H9 (cell line): ENCODE data around the gene UVSSA. TPM values are rescaled to one million over a fixed set of nuclear protein-coding genes. Genes with fewer than 3 reads are reported as not detected.
A peak's percentile ranks its signal among the peaks of the same experiment; 100 is the strongest.

ENCODE experiments used
- DNase-seq: peaks from one replicate; pipeline ENCODE4 v3.0.0-alpha.2; 2017
- H2AFZ ChIP-seq: one replicate; pipeline ENCODE4 v1.6.1; 2013; ENCODE audit warnings: mild to moderate bottlenecking, low read length, control low read depth, moderate library complexity
- H2AK5ac ChIP-seq: 2 replicates; pipeline ENCODE4 v1.6.1; 2013; ENCODE audit warnings: low read length, control low read depth, mixed read lengths; ENCODE audit not compliant: insufficient read length
- H2BK120ac ChIP-seq: one replicate; pipeline ENCODE4 v1.6.1; 2013; ENCODE audit warnings: low read depth, mild to moderate bottlenecking, low read length, control low read depth, inconsistent platforms; ENCODE audit not compliant: poor library complexity, severe bottlenecking
- H2BK12ac ChIP-seq: 2 replicates; pipeline ENCODE4 v1.6.1; 2013; ENCODE audit warnings: low read length, control low read depth, mixed read lengths, low read depth; ENCODE audit not compliant: insufficient read length
- H2BK15ac ChIP-seq: 2 replicates; pipeline ENCODE4 v1.6.1; 2013; ENCODE audit warnings: low read depth, low read length, control low read depth
- H2BK20ac ChIP-seq: one replicate; pipeline ENCODE4 v1.6.1; 2013; ENCODE audit warnings: low read depth, mild to moderate bottlenecking, low read length, control low read depth, inconsistent platforms; ENCODE audit not compliant: poor library complexity, severe bottlenecking
- H2BK5ac ChIP-seq: 2 replicates; pipeline ENCODE4 v1.6.1; 2013; ENCODE audit warnings: low read length, control low read depth, mixed read lengths; ENCODE audit not compliant: insufficient read length
- H3K14ac ChIP-seq: 2 replicates; pipeline ENCODE4 v1.6.1; 2013; ENCODE audit warnings: low read length, control low read depth; ENCODE audit not compliant: insufficient read depth
- H3K18ac ChIP-seq: 2 replicates; pipeline ENCODE4 v1.6.1; 2013; ENCODE audit warnings: low read depth, mild to moderate bottlenecking, mixed read lengths, low read length, control low read depth; ENCODE audit not compliant: insufficient read length
- H3K23ac ChIP-seq: 2 replicates; pipeline ENCODE4 v1.6.1; 2013; ENCODE audit warnings: low read length, control low read depth, mixed read lengths, low read depth; ENCODE audit not compliant: insufficient read length
- H3K23me2 ChIP-seq: 2 replicates; pipeline ENCODE4 v1.6.1; 2013; ENCODE audit warnings: low read depth, mild to moderate bottlenecking, mixed read lengths, low read length, control low read depth; ENCODE audit not compliant: insufficient read length, poor library complexity, severe bottlenecking
- H3K27ac ChIP-seq: 2 replicates; pipeline ENCODE4 v1.5.1; 2013; ENCODE audit warnings: low read length, control low read depth, mixed read lengths, low read depth; ENCODE audit not compliant: insufficient read length
- H3K27me3 ChIP-seq: 2 replicates; pipeline ENCODE4 v1.6.1; 2013; ENCODE audit warnings: low read length, control low read depth, inconsistent platforms; ENCODE audit not compliant: insufficient read depth
- H3K4ac ChIP-seq: 2 replicates; pipeline ENCODE4 v1.6.1; 2013; ENCODE audit warnings: low read depth, mild to moderate bottlenecking, control low read depth, inconsistent platforms, low read length, moderate library complexity
- H3K4me1 ChIP-seq: 2 replicates; pipeline ENCODE4 v1.6.1; 2013; ENCODE audit warnings: low read length, control low read depth, inconsistent platforms; ENCODE audit not compliant: insufficient read depth
- H3K4me2 ChIP-seq: 2 replicates; pipeline ENCODE4 v1.6.1; 2013; ENCODE audit warnings: low read length, control low read depth, mixed read lengths; ENCODE audit not compliant: insufficient read length, insufficient read depth
- H3K56ac ChIP-seq: 2 replicates; pipeline ENCODE4 v1.6.1; 2013; ENCODE audit warnings: low read depth, mild to moderate bottlenecking, mixed read lengths, low read length, control low read depth; ENCODE audit not compliant: insufficient read length
- H3K79me1 ChIP-seq: 2 replicates; pipeline ENCODE4 v1.6.1; 2013; ENCODE audit warnings: low read depth, mild to moderate bottlenecking, moderate library complexity, low read length, control low read depth, inconsistent platforms; ENCODE audit not compliant: insufficient read depth, poor library complexity, severe bottlenecking
- H3K79me2 ChIP-seq: 2 replicates; pipeline ENCODE4 v1.6.1; 2013; ENCODE audit warnings: low read length, control low read depth, inconsistent platforms; ENCODE audit not compliant: insufficient read depth
- H3K9ac ChIP-seq: 2 replicates; pipeline ENCODE4 v1.6.1; 2013; ENCODE audit warnings: low read length, control low read depth, mixed read lengths; ENCODE audit not compliant: insufficient read length; ENCODE audit errors: extremely low read depth
- H3K9me3 ChIP-seq: one replicate; pipeline ENCODE4 v1.6.1; 2013; ENCODE audit warnings: low read depth, low read length, inconsistent platforms; ENCODE audit not compliant: control insufficient read depth
- H3T11ph ChIP-seq: one replicate; pipeline ENCODE4 v1.6.1; 2013; ENCODE audit warnings: mild to moderate bottlenecking, low read length, control low read depth, inconsistent platforms
- H4K20me1 ChIP-seq: one replicate; pipeline ENCODE4 v1.6.1; 2013; ENCODE audit not compliant: control insufficient read depth, insufficient read length, insufficient read depth
- H4K5ac ChIP-seq: 2 replicates; pipeline ENCODE4 v1.6.1; 2013; ENCODE audit warnings: low read depth, mild to moderate bottlenecking, mixed read lengths, low read length, control low read depth; ENCODE audit not compliant: insufficient read length
- H4K8ac ChIP-seq: replicated peaks from 2 replicates; pipeline ENCODE4 v1.6.1; 2013; ENCODE audit warnings: low read length, control low read depth, mixed read lengths, low read depth; ENCODE audit not compliant: insufficient read length
- H4K91ac ChIP-seq: 2 replicates; pipeline ENCODE4 v1.6.1; 2013; ENCODE audit warnings: low read depth, mild to moderate bottlenecking, moderate library complexity, mixed read lengths, low read length, control low read depth; ENCODE audit not compliant: insufficient read length
- H3K27ac Mint-ChIP-seq, 3 experiments: 2 replicates in 2 of 3; 3 replicates in 1 of 3; pipeline ENCODE4 v1.8.0; 2020 to 2021; ENCODE audit warnings: mixed read lengths in 3 of 3, mild to moderate bottlenecking in 1 of 3, moderate library complexity in 1 of 3
- H3K27me3 Mint-ChIP-seq: 2 replicates; pipeline ENCODE4 v1.8.0; 2021; ENCODE audit warnings: low read depth, mild to moderate bottlenecking, moderate library complexity, mixed read lengths
- H3K36me3 Mint-ChIP-seq, 3 experiments: 2 replicates in 2 of 3; 3 replicates in 1 of 3; pipeline ENCODE4 v1.8.0; 2020 to 2021; ENCODE audit warnings: low read depth in 3 of 3, mixed read lengths in 3 of 3; ENCODE audit not compliant: insufficient read depth in 1 of 3
- H3K4me1 Mint-ChIP-seq, 2 experiments: 2 replicates each; pipeline ENCODE4 v1.8.0; 2020; ENCODE audit warnings: mixed read lengths in 2 of 2
- H3K4me3 Mint-ChIP-seq, 2 experiments: 2 replicates in 1 of 2; 3 replicates in 1 of 2; pipeline ENCODE4 v1.8.0; 2020 to 2021; ENCODE audit warnings: mild to moderate bottlenecking in 2 of 2, mixed read lengths in 2 of 2, moderate library complexity in 1 of 2
- H3K9me3 Mint-ChIP-seq, 2 experiments: 2 replicates in 1 of 2; 3 replicates in 1 of 2; pipeline ENCODE4 v1.8.0; 2020; ENCODE audit warnings: mild to moderate bottlenecking in 2 of 2, mixed read lengths in 2 of 2, moderate library complexity in 1 of 2
- CTCF ChIP-seq: fragments of 200-600 bp; sonication (generic); conservative IDR thresholded peaks from 3 replicates; pipeline ENCODE4 v1.8.0; 2021; ENCODE audit warnings: antibody characterized with exemption, mild to moderate bottlenecking
- WGBS: extraction: QIAGEN DNeasy Blood & Tissue Kit; methylation state at CpG from one replicate; pipeline ENCODE4 v1.1.7; 2013; ENCODE audit warnings: missing lambda C conversion rate, low lambda C conversion rate, mixed read lengths; ENCODE audit not compliant: insufficient read length; ENCODE audit errors: extremely low coverage; 5-methylcytosine and 5-hydroxymethylcytosine counted together
- total RNA-seq: library from RNA; stranded (reverse); gene quantifications from 2 replicates; pipeline ENCODE4 v1.2.1, GENCODE V29; 2021

Gene UVSSA
- total RNA-seq, 1 experiment from 2014 or later: 15.9 TPM

GRCh38 chr4:1402516-1403091 lies 55.6 kb downstream of the UVSSA start:
- Mint-ChIP-seq H3K4me1 (peaks cover 0 to 10% of the 10 kb centered on the region in 2 experiments; a peak in 2 of 4 replicates), H3K27me3 (peaks cover 66% of the 10 kb centered on the region), H3K4me3 (peak overlapping the region in 1 of 2 experiments; percentile 54; a peak in 1 of 5 replicates), H3K36me3 (peaks cover 3 to 7% (median 7%) of the 10 kb centered on the region in 3 experiments; a peak in 4 of 7 replicates), H3K9me3 (peaks cover 8 to 18% of the 10 kb centered on the region in 2 experiments), H3K27ac (no peak overlapping the region)
- no peak for TF ChIP-seq CTCF
- DNase-seq: peak; percentile 34
- no peak overlapping the region for H4K5ac ChIP-seq
- H2BK120ac ChIP-seq: no peak overlapping the region
- H2BK5ac ChIP-seq: no peak overlapping the region
- no peak overlapping the region for H2BK15ac ChIP-seq
- H3K4ac ChIP-seq: no peak overlapping the region
- no CpG with 5 or more reads among the region's 69 CpGs for WGBS
- no peak overlapping the region for H3K14ac ChIP-seq
- H3K27ac ChIP-seq: no peak overlapping the region
- peaks cover 2% of the 10 kb centered on the region for H3K23me2 ChIP-seq
- peaks cover 3% of the 10 kb centered on the region for H4K20me1 ChIP-seq
- H2AFZ ChIP-seq: no peak overlapping the region
- H3K18ac ChIP-seq: no peak overlapping the region
- H3T11ph ChIP-seq: no peak overlapping the region
- H3K79me1 ChIP-seq: no peaks in the 10 kb centered on the region
- H3K9ac ChIP-seq: no peak overlapping the region
- H4K8ac ChIP-seq: no peak overlapping the region
- H3K27me3 ChIP-seq: peaks cover 67% of the 10 kb centered on the region
- H4K91ac ChIP-seq: no peak overlapping the region
- no peak overlapping the region for H3K23ac ChIP-seq
- H3K4me1 ChIP-seq: no peaks in the 10 kb centered on the region; the same call in 1 of the 2 replicates
- H3K4me2 ChIP-seq: peak overlapping the region; percentile 24
- peaks cover 6% of the 10 kb centered on the region for H3K9me3 ChIP-seq
- no peak overlapping the region for H3K56ac ChIP-seq
- no peaks in the 10 kb centered on the region for H3K79me2 ChIP-seq
- no peak overlapping the region for H2BK12ac ChIP-seq
- H2BK20ac ChIP-seq: no peak overlapping the region
- H2AK5ac ChIP-seq: no peak overlapping the region
